HepG2 (cell line): ENCODE measurements around the gene EEFSEC. TPM values are rescaled to one million over a fixed set of nuclear protein-coding genes. Genes with fewer than 3 reads are reported as not detected.

Experiments
- CCAR2 ChIP-seq: fragments of 200-400 bp; formaldehyde crosslinking; optimal IDR thresholded peaks from 2 replicates; pipeline ENCODE3; 2018; ENCODE audit warnings: low read depth, mild to moderate bottlenecking, low read length, moderate library complexity
- KDM5A ChIP-seq: fragments of 200-600 bp; sonication (generic); IDR thresholded peaks from 2 replicates; pipeline ENCODE4 v1.7.0; 2018; ENCODE audit warnings: antibody characterized with exemption, mild to moderate bottlenecking, low read length, borderline replicate concordance
- NCOR1 ChIP-seq: fragments of 200-600 bp; sonication (generic); IDR thresholded peaks from 2 replicates; pipeline ENCODE4 v1.7.0; 2017; ENCODE audit warnings: antibody characterized with exemption, low read length, borderline replicate concordance
- ZFP90 ChIP-seq: sonication (generic); formaldehyde crosslinking; IDR thresholded peaks from 2 replicates; pipeline ENCODE4 v1.8.0; 2022; ENCODE audit warnings: missing genetic modification reagents, mild to moderate bottlenecking, inconsistent platforms, borderline replicate concordance
- polyA plus RNA-seq, 8 experiments: library from polyadenylated mRNA; depleted of rRNA in 3 of 8; stranded (reverse) in 7 of 8; unstranded in 1 of 8; fragments of >200 nt; fragmentation: Illumina TruSeq in 4 of 8; extraction: Trizol in 4 of 8; gene quantifications; 2 replicates each; pipeline versions ENCODE4 v1.2.1 to v1.2.3, GENCODE V29; 2011 to 2016; ENCODE audit warnings: low read depth in 4 of 8, missing spikeins in 1 of 8, mixed read lengths in 1 of 8; ENCODE audit not compliant: insufficient read depth in 1 of 8
- total RNA-seq, 5 experiments: library from RNA; depleted of rRNA; stranded (reverse); fragments of >200 nt; fragmentation: Illumina TruSeq; extraction: Trizol; gene quantifications; 2 replicates each; pipeline ENCODE4 v1.2.3, GENCODE V29; 2016; ENCODE audit warnings: low read depth in 1 of 5
- TF ChIP-seq, protein P1 (sequence below), 2 experiments: sonication (generic) in 1 of 2; formaldehyde crosslinking in 1 of 2; IDR thresholded peaks; 2 replicates each; pipeline versions ENCODE4 v1.6.1 to v1.9.0; 2014 to 2022; ENCODE audit warnings: antibody characterized with exemption in 1 of 2, borderline replicate concordance in 1 of 2, inconsistent platforms in 1 of 2, low read depth in 1 of 2, missing genetic modification reagents in 1 of 2
- TF ChIP-seq, protein P2 (sequence below): IDR thresholded peaks from 2 replicates; pipeline ENCODE4 v1.6.1; 2016; ENCODE audit warnings: low read depth, missing genetic modification reagents, missing compliant biosample characterization
- TF ChIP-seq, protein P3 (sequence below): IDR thresholded peaks from 2 replicates; pipeline ENCODE4 v1.6.1; 2016
- TF ChIP-seq, protein P4 (sequence below): sonication (generic); formaldehyde crosslinking; IDR thresholded peaks from 2 replicates; pipeline ENCODE4 v1.5.0; 2020; ENCODE audit warnings: mild to moderate bottlenecking, missing genetic modification reagents, moderate library complexity

EEFSEC gene
- total and polyA plus RNA-seq, 2 of the 13 experiments (the other 11 are each of a cell fraction or from before 2014, with no cell fraction given): 6.4 to 24.2 TPM

DNA sequence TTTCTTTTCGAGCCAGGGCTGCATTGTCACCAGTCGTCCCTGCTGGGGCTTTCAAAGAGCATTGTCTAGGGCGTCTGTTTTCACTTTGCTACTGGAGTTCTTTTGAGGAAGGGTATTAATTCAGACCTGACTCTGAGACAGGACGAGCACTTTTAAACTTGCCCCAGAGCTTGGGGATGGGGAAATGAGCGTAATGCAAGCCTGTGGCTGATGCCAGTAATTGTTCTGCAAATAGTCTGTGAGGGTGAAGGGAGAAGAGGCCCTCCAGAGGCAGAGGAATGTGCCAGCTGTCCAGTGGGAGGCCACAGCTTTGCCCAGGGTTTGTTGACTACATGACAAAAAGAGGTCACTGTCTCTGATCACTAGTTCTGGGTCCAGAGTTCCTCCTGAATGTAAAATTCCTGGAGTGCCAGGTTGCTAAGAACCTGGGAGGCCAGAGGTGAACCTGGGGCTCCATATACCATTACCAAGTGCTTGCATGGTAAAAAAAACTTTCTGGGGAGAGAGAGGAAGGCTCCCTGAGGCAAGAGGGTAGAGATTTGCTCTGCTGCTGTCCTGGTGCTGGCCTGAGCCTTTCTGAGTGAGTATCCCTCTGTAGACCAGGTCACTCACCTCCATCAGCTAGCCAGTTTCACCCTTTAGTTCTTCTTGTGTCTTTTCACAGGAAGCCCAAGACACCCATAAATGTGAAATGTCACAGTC, 14.8 kb downstream of the EEFSEC start (continued):
- TF ChIP-seq, protein P1, sequence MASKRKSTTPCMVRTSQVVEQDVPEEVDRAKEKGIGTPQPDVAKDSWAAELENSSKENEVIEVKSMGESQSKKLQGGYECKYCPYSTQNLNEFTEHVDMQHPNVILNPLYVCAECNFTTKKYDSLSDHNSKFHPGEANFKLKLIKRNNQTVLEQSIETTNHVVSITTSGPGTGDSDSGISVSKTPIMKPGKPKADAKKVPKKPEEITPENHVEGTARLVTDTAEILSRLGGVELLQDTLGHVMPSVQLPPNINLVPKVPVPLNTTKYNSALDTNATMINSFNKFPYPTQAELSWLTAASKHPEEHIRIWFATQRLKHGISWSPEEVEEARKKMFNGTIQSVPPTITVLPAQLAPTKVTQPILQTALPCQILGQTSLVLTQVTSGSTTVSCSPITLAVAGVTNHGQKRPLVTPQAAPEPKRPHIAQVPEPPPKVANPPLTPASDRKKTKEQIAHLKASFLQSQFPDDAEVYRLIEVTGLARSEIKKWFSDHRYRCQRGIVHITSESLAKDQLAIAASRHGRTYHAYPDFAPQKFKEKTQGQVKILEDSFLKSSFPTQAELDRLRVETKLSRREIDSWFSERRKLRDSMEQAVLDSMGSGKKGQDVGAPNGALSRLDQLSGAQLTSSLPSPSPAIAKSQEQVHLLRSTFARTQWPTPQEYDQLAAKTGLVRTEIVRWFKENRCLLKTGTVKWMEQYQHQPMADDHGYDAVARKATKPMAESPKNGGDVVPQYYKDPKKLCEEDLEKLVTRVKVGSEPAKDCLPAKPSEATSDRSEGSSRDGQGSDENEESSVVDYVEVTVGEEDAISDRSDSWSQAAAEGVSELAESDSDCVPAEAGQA (IDR thresholded peaks at IDR 0.05; ENCODE audit: low read depth): 0 out of 2 replicates have a peak, but pooled peaks have one; percentile 49
- TF ChIP-seq, protein P1 (CRISPR knock-in tag; IDR thresholded peaks at IDR 0.05; ENCODE audit: borderline replicate concordance): no peak
- TF ChIP-seq, protein P2, sequence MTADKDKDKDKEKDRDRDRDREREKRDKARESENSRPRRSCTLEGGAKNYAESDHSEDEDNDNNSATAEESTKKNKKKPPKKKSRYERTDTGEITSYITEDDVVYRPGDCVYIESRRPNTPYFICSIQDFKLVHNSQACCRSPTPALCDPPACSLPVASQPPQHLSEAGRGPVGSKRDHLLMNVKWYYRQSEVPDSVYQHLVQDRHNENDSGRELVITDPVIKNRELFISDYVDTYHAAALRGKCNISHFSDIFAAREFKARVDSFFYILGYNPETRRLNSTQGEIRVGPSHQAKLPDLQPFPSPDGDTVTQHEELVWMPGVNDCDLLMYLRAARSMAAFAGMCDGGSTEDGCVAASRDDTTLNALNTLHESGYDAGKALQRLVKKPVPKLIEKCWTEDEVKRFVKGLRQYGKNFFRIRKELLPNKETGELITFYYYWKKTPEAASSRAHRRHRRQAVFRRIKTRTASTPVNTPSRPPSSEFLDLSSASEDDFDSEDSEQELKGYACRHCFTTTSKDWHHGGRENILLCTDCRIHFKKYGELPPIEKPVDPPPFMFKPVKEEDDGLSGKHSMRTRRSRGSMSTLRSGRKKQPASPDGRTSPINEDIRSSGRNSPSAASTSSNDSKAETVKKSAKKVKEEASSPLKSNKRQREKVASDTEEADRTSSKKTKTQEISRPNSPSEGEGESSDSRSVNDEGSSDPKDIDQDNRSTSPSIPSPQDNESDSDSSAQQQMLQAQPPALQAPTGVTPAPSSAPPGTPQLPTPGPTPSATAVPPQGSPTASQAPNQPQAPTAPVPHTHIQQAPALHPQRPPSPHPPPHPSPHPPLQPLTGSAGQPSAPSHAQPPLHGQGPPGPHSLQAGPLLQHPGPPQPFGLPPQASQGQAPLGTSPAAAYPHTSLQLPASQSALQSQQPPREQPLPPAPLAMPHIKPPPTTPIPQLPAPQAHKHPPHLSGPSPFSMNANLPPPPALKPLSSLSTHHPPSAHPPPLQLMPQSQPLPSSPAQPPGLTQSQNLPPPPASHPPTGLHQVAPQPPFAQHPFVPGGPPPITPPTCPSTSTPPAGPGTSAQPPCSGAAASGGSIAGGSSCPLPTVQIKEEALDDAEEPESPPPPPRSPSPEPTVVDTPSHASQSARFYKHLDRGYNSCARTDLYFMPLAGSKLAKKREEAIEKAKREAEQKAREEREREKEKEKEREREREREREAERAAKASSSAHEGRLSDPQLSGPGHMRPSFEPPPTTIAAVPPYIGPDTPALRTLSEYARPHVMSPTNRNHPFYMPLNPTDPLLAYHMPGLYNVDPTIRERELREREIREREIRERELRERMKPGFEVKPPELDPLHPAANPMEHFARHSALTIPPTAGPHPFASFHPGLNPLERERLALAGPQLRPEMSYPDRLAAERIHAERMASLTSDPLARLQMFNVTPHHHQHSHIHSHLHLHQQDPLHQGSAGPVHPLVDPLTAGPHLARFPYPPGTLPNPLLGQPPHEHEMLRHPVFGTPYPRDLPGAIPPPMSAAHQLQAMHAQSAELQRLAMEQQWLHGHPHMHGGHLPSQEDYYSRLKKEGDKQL (CRISPR knock-in tag): 0 out of 2 replicates have a peak, but pooled peaks have one; percentile 13
- TF ChIP-seq CCAR2 (no peak), NCOR1 (peak; percentile 94), ZFP90 (peak; percentile 58; the same call in 1 of the 2 replicates), KDM5A (peak; percentile 64; the same call in 1 of the 2 replicates)
- TF ChIP-seq, protein P3, sequence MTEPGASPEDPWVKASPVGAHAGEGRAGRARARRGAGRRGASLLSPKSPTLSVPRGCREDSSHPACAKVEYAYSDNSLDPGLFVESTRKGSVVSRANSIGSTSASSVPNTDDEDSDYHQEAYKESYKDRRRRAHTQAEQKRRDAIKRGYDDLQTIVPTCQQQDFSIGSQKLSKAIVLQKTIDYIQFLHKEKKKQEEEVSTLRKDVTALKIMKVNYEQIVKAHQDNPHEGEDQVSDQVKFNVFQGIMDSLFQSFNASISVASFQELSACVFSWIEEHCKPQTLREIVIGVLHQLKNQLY (CRISPR knock-in tag): peak; percentile 72
- TF ChIP-seq, protein P4, sequence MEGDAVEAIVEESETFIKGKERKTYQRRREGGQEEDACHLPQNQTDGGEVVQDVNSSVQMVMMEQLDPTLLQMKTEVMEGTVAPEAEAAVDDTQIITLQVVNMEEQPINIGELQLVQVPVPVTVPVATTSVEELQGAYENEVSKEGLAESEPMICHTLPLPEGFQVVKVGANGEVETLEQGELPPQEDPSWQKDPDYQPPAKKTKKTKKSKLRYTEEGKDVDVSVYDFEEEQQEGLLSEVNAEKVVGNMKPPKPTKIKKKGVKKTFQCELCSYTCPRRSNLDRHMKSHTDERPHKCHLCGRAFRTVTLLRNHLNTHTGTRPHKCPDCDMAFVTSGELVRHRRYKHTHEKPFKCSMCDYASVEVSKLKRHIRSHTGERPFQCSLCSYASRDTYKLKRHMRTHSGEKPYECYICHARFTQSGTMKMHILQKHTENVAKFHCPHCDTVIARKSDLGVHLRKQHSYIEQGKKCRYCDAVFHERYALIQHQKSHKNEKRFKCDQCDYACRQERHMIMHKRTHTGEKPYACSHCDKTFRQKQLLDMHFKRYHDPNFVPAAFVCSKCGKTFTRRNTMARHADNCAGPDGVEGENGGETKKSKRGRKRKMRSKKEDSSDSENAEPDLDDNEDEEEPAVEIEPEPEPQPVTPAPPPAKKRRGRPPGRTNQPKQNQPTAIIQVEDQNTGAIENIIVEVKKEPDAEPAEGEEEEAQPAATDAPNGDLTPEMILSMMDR (CRISPR knock-in tag): peak; percentile 51
